Karpas-422 (cell line): ENCODE data around the gene REEP5. TPM values are rescaled to one million over a fixed set of nuclear protein-coding genes. Genes with fewer than 3 reads are reported as not detected.
"Not testable (repeated sequence)": the region's sequence is repeated elsewhere in the genome, so short reads cannot be mapped to it uniquely, and the experiment has no call there.

Experiments used
- DNase-seq: peaks from one replicate; pipeline ENCODE4 v3.0.0-alpha.2; 2015
- H2AFZ ChIP-seq: fragments of 200-600 bp; sonication (generic); 2 replicates; pipeline ENCODE4 v1.6.1; 2014; ENCODE audit warnings: antibody characterized with exemption, low read length, mixed read lengths
- H3K27ac ChIP-seq: fragments of 200-600 bp; sonication (generic); 2 replicates; pipeline ENCODE4 v1.5.1; 2014; ENCODE audit warnings: mild to moderate bottlenecking, low read length, moderate library complexity
- H3K27me3 ChIP-seq: fragments of 200-600 bp; sonication (generic); 2 replicates; pipeline ENCODE4 v1.6.1; 2014; ENCODE audit warnings: low read length, mixed read lengths
- H3K36me3 ChIP-seq: fragments of 200-600 bp; sonication (generic); 2 replicates; pipeline ENCODE4 v1.6.1; 2014; ENCODE audit warnings: low read length, mixed read lengths; ENCODE audit not compliant: insufficient read depth
- H3K4me1 ChIP-seq: fragments of 200-600 bp; sonication (generic); 2 replicates; pipeline ENCODE4 v1.6.1; 2014; ENCODE audit warnings: mild to moderate bottlenecking, low read length, mixed read lengths
- H3K4me2 ChIP-seq: fragments of 200-600 bp; sonication (generic); 2 replicates; pipeline ENCODE4 v1.6.1; 2014; ENCODE audit warnings: low read length, low read depth, mild to moderate bottlenecking; ENCODE audit not compliant: poor library complexity, severe bottlenecking
- H3K4me3 ChIP-seq: fragments of 200-600 bp; sonication (generic); 2 replicates; pipeline ENCODE4 v1.5.1; 2014; ENCODE audit warnings: mild to moderate bottlenecking, antibody characterized with exemption, low read length, mixed read lengths
- H3K79me2 ChIP-seq: fragments of 200-600 bp; sonication (generic); 2 replicates; pipeline ENCODE4 v1.6.1; 2014; ENCODE audit warnings: mild to moderate bottlenecking, low read length, mixed read lengths
- H3K9ac ChIP-seq: fragments of 200-600 bp; sonication (generic); 2 replicates; pipeline ENCODE4 v1.6.0; 2014; ENCODE audit warnings: low read length
- H3K9me2 ChIP-seq: fragments of 200-600 bp; sonication (generic), shearing (Covaris generic); replicated peaks from 2 replicates; pipeline ENCODE4 v1.6.0; 2014; ENCODE audit warnings: mild to moderate bottlenecking, low read length, moderate library complexity; ENCODE audit not compliant: insufficient read depth
- H3K9me3 ChIP-seq: fragments of 300-700, 200-600 bp; sonication (generic); 2 replicates; pipeline ENCODE4 v1.6.1; 2014; ENCODE audit warnings: low read length, mixed read lengths
- H4K20me1 ChIP-seq: fragments of 200-600 bp; sonication (generic); 2 replicates; pipeline ENCODE4 v1.6.1; 2014; ENCODE audit warnings: mild to moderate bottlenecking, antibody characterized with exemption, low read length, low read depth; ENCODE audit not compliant: insufficient read depth
- total RNA-seq: library from RNA; depleted of rRNA; stranded (reverse); fragments of >200 nt; shearing (Covaris generic); gene quantifications from 2 replicates; pipeline ENCODE4 v1.2.3, GENCODE V29; 2014; ENCODE audit warnings: low replicate concordance; rRNA removed

REEP5 gene
- 127 and 197 TPM in 2 replicates for total RNA-seq

DNA sequence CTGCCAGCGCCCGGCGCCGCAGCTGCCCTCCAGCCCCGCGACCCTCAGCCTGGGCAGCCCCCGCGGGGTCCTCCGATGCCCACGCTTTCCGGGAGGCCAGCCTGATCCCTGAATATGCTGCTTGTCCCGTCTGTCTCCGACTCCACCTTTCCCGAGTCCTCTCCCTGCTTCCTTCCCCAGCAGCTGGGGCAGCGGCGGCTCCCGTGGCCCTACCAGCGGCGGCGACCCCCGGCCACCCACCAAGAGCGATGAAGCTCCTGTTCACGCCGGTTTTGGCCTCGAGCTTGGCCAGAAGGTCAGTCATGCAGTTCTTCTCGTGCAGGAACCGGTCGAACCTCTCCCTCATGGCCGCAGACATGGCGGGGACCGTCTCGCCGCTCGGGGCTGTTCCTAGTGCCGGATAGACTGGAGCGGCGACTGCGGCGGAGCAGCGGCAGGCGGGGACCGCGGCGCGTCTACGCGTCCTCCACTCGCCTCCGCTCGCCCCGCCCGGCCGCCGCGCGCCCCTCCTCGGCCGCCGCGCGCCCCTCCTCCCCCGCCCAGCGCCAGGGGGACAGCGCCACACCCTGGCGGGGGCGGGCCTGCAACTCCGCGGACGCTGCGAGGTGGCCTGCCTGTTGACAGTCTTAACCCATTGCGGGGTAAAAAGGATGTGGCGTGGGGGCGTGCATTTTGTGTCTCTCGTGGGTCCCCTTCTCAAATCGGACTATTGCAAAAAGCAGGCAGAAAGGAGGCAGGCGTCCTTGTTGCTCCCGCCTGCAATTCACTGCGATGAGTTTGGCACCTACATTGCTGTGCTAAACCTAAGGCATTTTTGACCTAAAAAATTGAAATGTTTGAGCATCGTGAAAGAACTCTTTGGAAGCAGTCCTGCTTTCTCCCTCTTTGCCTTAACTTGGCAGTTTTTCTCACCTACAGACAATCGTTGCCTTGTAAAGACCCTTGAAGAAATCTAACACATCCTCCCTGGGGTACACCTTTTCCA lies at the start of gene REEP5:
Gene REEP5, minus strand, starts transcription at position 395 of the 985 bp plus-strand sequence. Its CDS starts 37 bp downstream, at position 358.
- Histone ChIP-seq H3K9me2 (no peaks in the 10 kb centered on the region), H3K9me3 (no peaks in the 10 kb centered on the region), H3K4me3 (peak within 1 kb of the TSS; percentile 85), H3K36me3 (peaks cover 33% of the 10 kb centered on the region), H4K20me1 (no peaks in the 10 kb centered on the region), H2AFZ (peak within 1 kb of the TSS; percentile 67), H3K27me3 (no peaks in the 10 kb centered on the region), H3K9ac (peak within 1 kb of the TSS; percentile 98), H3K27ac (peak within 1 kb of the TSS; percentile 63), H3K4me2 (peak within 1 kb of the TSS; percentile 94), H3K79me2 (peaks cover 48% of the 10 kb centered on the region), H3K4me1 (peaks cover 58% of the 10 kb centered on the region)
- DNase-seq, result peak; percentile 95

DNA sequence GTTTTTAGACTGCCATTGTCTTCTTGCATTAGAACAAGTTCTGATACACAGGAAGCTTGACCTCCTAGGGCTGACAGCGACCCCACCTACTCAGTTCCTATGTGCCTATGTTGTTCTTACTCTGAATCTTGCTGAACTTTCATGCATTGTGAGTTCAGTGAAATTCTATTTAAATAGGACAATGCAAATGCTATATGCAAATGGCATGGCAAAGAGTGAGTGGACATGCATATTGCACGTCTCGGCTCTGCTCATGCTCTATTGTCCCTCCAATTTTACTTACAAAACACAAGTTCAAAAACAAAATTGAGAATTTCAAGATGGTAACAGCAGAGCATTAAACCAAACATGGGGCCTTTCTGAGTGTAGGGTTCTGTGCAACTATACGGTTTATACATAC lies 49.2 kb upstream of the REEP5 start:
- Histone ChIP-seq H3K27me3 (no peaks in the 10 kb centered on the region), H3K9ac (no peak overlapping the region), H3K4me3 (no peak overlapping the region), H3K4me2 (peak overlapping the region; percentile 23), H3K4me1 (peaks cover 20% of the 10 kb centered on the region), H3K36me3 (no peaks in the 10 kb centered on the region), H4K20me1 (no peaks in the 10 kb centered on the region), H3K27ac (no peak overlapping the region), H3K9me2 (no peaks in the 10 kb centered on the region), H3K9me3 (no peaks in the 10 kb centered on the region), H3K79me2 (no peaks in the 10 kb centered on the region), H2AFZ (no peak overlapping the region)
- peak; percentile 48 for DNase-seq

DNA sequence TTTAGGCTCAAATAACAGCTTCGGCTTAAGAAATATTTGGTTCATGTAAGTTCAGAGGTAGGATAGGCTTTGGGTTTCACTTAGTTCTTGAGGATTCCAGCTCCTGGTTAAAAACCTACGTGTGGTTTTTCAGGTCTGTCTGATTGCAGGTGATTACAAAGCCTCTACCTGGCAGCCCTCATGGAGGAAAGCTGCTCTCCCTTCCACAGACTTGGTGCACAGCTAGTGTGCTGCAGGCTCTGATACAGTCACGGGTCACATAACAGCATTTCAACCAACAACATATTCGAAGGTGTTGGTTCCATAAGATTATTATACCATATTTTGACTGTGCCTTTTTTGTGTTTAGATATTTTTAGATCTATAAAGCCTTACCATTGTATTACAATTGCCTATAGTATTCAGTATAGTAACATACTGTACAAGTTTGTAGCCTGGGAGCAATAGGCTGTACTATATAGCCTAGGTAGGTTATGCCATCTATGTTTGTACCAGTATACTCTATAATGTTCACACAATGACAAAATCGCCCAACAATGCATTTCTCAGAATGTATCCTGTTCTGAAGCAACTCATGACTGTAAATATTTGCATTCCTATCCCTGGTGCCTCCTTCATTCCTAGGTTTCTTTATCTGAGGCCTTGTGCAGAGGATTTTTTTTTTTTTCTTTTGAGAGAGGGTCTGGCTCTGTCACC lies 46.5 kb upstream of the REEP5 start:
- Histone ChIP-seq H4K20me1 (no peaks in the 10 kb centered on the region), H3K4me2 (no peak overlapping the region), H3K4me1 (peaks cover 19% of the 10 kb centered on the region), H3K79me2 (no peaks in the 10 kb centered on the region), H2AFZ (no peak overlapping the region), H3K27ac (no peak overlapping the region), H3K9ac (no peak overlapping the region), H3K36me3 (no peaks in the 10 kb centered on the region), H3K4me3 (no peak overlapping the region), H3K9me2 (no peaks in the 10 kb centered on the region), H3K27me3 (no peaks in the 10 kb centered on the region), H3K9me3 (no peaks in the 10 kb centered on the region)
- DNase-seq, result no peak

DNA sequence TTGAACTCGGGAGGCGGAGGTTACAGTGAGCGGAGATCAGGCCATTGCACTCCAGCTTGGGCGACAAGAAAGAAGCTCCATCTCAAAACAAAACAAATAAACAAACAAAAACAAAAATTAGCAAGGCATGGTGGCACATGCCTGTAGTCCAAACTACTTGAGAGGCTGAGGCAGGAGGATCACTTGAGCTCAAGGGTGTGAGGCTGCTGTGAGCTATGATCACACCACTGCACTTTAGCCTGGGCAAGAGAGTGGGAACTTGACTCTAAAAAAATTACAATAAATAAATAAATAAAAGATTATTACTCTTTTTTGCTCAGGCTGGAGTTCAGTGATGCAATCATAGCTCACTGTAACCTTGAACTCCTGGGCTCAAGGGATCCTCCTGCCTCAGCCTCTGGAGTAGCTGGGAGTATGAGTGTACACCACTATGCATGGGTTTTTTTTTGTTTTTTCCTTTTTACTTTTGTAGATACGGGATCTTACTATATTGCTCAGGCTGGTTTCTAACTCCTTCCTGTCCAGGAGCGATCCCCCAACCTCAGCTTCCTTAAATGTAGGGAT lies 45.6 kb upstream of the REEP5 start:
- no peak overlapping the region for H3K9ac ChIP-seq
- H3K36me3 ChIP-seq, result no peaks in the 10 kb centered on the region
- H2AFZ ChIP-seq, result no peak overlapping the region
- DNase-seq, result no peak
- H3K9me2 ChIP-seq, result no peaks in the 10 kb centered on the region
- no peak overlapping the region for H3K27ac ChIP-seq
- no peak overlapping the region for H3K4me2 ChIP-seq
- H3K4me3 ChIP-seq, result no peak overlapping the region
- H4K20me1 ChIP-seq, result no peaks in the 10 kb centered on the region
- H3K79me2 ChIP-seq, result no peaks in the 10 kb centered on the region
- no peaks in the 10 kb centered on the region for H3K9me3 ChIP-seq
- no peaks in the 10 kb centered on the region for H3K27me3 ChIP-seq
- H3K4me1 ChIP-seq, result peaks cover 19% of the 10 kb centered on the region

DNA sequence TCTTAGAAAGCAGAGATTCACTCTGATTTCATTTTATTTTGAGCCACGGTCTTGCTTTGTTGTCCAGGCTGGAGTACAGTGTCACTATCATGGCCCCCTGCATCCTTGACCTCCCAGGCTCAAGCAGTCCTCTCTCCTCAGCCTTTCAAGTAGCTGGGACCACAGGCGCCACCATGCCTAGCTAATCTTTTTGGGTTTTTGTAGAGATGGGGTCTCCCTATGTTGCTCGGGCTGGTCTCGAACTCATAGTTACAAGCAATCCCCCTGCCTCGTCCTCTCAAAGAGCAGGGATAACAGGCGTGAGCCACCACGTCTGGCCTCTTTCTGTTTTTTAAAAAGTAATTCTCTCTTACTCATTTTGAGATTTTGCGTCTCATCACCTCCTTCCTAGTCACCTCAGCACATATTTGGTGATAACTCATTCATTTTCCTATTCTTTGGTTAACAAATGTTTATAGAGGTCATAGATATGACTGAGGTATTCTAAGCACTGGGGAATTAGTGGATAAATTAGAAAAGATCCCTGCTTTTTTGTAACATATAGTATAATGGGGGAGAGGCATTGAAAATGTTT lies 43.8 kb upstream of the REEP5 start:
- no peaks in the 10 kb centered on the region for H3K36me3 ChIP-seq
- no peaks in the 10 kb centered on the region for H3K9me2 ChIP-seq
- no peaks in the 10 kb centered on the region for H3K27me3 ChIP-seq
- no peak overlapping the region for H3K9ac ChIP-seq
- H3K79me2 ChIP-seq, result no peaks in the 10 kb centered on the region
- H3K27ac ChIP-seq, result no peak overlapping the region
- H4K20me1 ChIP-seq, result no peaks in the 10 kb centered on the region
- H2AFZ ChIP-seq, result no peak overlapping the region
- H3K4me1 ChIP-seq, result peaks cover 8% of the 10 kb centered on the region
- H3K4me3 ChIP-seq, result no peak overlapping the region
- no peak overlapping the region for H3K4me2 ChIP-seq
- no peak for DNase-seq
- no peaks in the 10 kb centered on the region for H3K9me3 ChIP-seq

DNA sequence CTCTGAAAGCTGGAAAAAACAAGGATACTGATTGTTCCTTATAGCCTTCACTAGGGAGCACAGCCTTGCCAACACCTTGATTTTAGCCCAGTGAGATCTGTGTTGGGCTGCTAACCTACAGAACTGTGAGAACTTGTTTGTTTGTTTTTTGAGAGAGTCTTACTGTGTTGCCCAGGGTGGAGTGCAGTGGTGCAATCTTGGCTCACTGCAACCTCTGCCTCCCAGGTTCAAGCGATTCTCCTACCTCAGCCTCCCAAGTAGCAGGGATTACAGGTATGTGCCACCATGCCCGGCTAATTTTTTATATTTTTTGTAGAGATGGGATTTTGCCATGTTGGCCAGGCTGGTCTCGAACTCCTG lies 41.3 kb upstream of the REEP5 start:
- H3K79me2 ChIP-seq, H4K20me1 ChIP-seq, H3K36me3 ChIP-seq, H3K4me3 ChIP-seq, H3K27me3 ChIP-seq, H3K9me2 ChIP-seq, H3K4me1 ChIP-seq, H3K9me3 ChIP-seq, H2AFZ ChIP-seq, H3K27ac ChIP-seq, DNase-seq, H3K9ac ChIP-seq, H3K4me2 ChIP-seq: not testable (repeated sequence)

DNA sequence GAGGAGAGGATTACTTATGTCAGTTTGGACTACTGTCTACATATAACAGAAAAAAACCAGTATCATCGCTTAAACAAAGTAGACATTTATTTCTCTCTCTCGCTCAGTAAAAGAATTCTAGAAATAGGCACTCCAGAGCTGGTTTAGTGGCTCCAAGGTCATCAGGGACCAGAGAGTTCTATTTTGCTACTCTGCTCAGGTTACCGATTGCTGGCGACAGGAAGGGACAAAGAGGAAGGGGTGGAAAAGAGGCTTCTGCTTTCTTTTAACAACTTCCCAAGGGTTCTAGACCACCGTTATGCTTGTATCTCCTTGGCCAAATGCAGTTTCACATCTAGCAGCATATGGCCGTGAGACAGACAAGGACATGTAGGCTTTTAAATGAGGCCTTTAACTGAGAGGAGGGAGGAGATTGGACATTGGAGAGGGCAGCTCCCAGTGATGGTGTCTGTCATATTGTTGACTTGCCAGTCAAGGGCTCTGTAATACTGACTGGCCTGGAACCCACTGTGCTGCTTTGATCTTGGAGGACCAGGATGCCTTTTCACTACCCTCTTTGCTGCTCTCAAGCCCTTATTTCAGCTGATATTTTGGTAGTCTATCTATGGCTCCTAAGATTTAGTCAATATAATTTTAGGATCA lies 39.0 kb upstream of the REEP5 start:
- no peak overlapping the region for H3K4me2 ChIP-seq
- H3K4me1 ChIP-seq, result peaks cover 21% of the 10 kb centered on the region
- H3K4me3 ChIP-seq, result no peak overlapping the region
- H3K9ac ChIP-seq, result no peak overlapping the region
- H3K9me3 ChIP-seq, result no peaks in the 10 kb centered on the region
- H3K79me2 ChIP-seq, result no peaks in the 10 kb centered on the region
- no peaks in the 10 kb centered on the region for H3K27me3 ChIP-seq
- H3K9me2 ChIP-seq, result no peaks in the 10 kb centered on the region
- no peak overlapping the region for H2AFZ ChIP-seq
- H4K20me1 ChIP-seq, result no peaks in the 10 kb centered on the region
- H3K36me3 ChIP-seq, result no peaks in the 10 kb centered on the region
- no peak overlapping the region for H3K27ac ChIP-seq
- no peak for DNase-seq
